ENCODE measurements around the gene ASCL2. TPM values are rescaled to one million over a fixed set of nuclear protein-coding genes. Genes with fewer than 3 reads are reported as not detected.

ASCL2 gene
- total RNA-seq, 1 experiment from 2014 or later, result 0.35 TPM

GRCh38 chr11:2295971-2296912 lies 25.9 kb upstream of the ASCL2 start:
- Histone ChIP-seq H2BK5ac (ENCODE audit: insufficient read length, low read length) (no peak overlapping the region), H3K23ac (ENCODE audit: insufficient read length, low read depth, low read length) (no peak overlapping the region), H3K4ac (ENCODE audit: low read depth, low read length) (no peak overlapping the region), H4K5ac (ENCODE audit: insufficient read length, low read depth, low read length) (no peak overlapping the region), H2BK120ac (ENCODE audit: low read depth, low read length, poor library complexity, severe bottlenecking) (no peak overlapping the region), H2BK20ac (ENCODE audit: low read depth, low read length, poor library complexity, severe bottlenecking) (no peak overlapping the region), H4K91ac (ENCODE audit: insufficient read length, low read depth, low read length) (no peak overlapping the region), H4K20me1 (ENCODE audit: control insufficient read depth, insufficient read depth, insufficient read length) (no peaks in the 10 kb centered on the region), H3K4me2 (ENCODE audit: insufficient read depth, insufficient read length, low read length) (no peak overlapping the region), H3K18ac (ENCODE audit: insufficient read length, low read depth, low read length) (no peak overlapping the region), H2BK15ac (ENCODE audit: low read depth, low read length) (no peak overlapping the region), H3K4me1 (ENCODE audit: insufficient read depth, low read length) (no peaks in the 10 kb centered on the region), H3K79me2 (ENCODE audit: insufficient read depth, low read length) (no peaks in the 10 kb centered on the region), H3K79me1 (ENCODE audit: insufficient read depth, low read depth, low read length, poor library complexity, severe bottlenecking) (no peaks in the 10 kb centered on the region), H2AK5ac (ENCODE audit: insufficient read length, low read length) (no peak overlapping the region), H2AFZ (ENCODE audit: low read length) (no peak overlapping the region), H2BK12ac (ENCODE audit: insufficient read length, low read depth, low read length) (no peak overlapping the region), H3T11ph (ENCODE audit: low read length) (no peak overlapping the region), H4K8ac (replicated peaks; ENCODE audit: insufficient read length, low read depth, low read length) (no peak overlapping the region), H3K23me2 (ENCODE audit: insufficient read length, low read depth, low read length, poor library complexity, severe bottlenecking) (no peaks in the 10 kb centered on the region), H3K9ac (ENCODE audit: extremely low read depth, insufficient read length, low read length) (no peak overlapping the region), H3K27me3 (ENCODE audit: insufficient read depth, low read length) (no peaks in the 10 kb centered on the region; the same call in 1 of the 2 replicates), H3K27ac (ENCODE audit: insufficient read length, low read depth, low read length) (no peak overlapping the region), H3K9me3 (ENCODE audit: control insufficient read depth, low read depth, low read length) (no peaks in the 10 kb centered on the region), H3K14ac (ENCODE audit: insufficient read depth, low read length) (no peak overlapping the region), H3K56ac (ENCODE audit: insufficient read length, low read depth, low read length) (no peak overlapping the region)
- TF ChIP-seq CTCF (conservative IDR thresholded peaks at IDR 0.05), result no peak
- peak; percentile 18 for DNase-seq
- H3K27me3 Mint-ChIP-seq (ENCODE audit: low read depth), result peaks cover 48% of the 10 kb centered on the region
- H3K36me3 Mint-ChIP-seq (ENCODE audit: insufficient read depth in 1 of 3, low read depth in 3 of 3), result no peaks in the 10 kb centered on the region
- H3K4me1 Mint-ChIP-seq, result no peaks in the 10 kb centered on the region
- no peak overlapping the region for H3K4me3 Mint-ChIP-seq
- H3K27ac Mint-ChIP-seq, result no peak overlapping the region; a peak in 1 of 7 replicates
- WGBS (ENCODE audit: extremely low coverage, insufficient read length, low lambda C conversion rate), result no CpG with 5 or more reads among the region's 17 CpGs
- H3K9me3 Mint-ChIP-seq, result no peaks in the 10 kb centered on the region; a peak in 1 of 5 replicates

All from H9 (cell line).